Thyroid gland (tissue), 4 donors: Measurements from ENCODE around the gene LRP2BP.
"Not testable (repeated sequence)": the region's sequence is repeated elsewhere in the genome, so short reads cannot be mapped to it uniquely, and the experiment has no call there.

Experiments
- CTCF ChIP-seq, 6 experiments: fragments of 200-600 bp in 3 of 6; fragments of 450-650 bp in 3 of 6; sonication (generic) in 3 of 6; IDR thresholded peaks; one replicate each; pipeline ENCODE4 v1.5.1; 2016 to 2019; ENCODE audit warnings: antibody characterized with exemption in 6 of 6, mild to moderate bottlenecking in 2 of 6, inconsistent platforms in 1 of 6, moderate library complexity in 1 of 6
- POLR2A ChIP-seq, 2 donors: fragments of 450-650 bp; IDR thresholded peaks; one replicate each; pipeline ENCODE4 v1.6.1; 2017; ENCODE audit warnings: antibody characterized with exemption in 2 of 2, mild to moderate bottlenecking in 2 of 2, moderate library complexity in 1 of 2

- TF ChIP-seq CTCF, POLR2A (IDR thresholded peaks at IDR 0.05): not testable (repeated sequence)
Measured at GRCh38 chr4:185324361-185324760, 71.4 kb downstream of the LRP2BP start.
